Breast epithelium (tissue), 3 donors: ENCODE data around the gene TTLL12.

Source experiments
- POLR2A ChIP-seq: fragments of 450-650 bp; IDR thresholded peaks from one replicate; pipeline ENCODE4 v1.6.1; 2016; ENCODE audit warnings: antibody characterized with exemption, mild to moderate bottlenecking, moderate library complexity
- POLR2AphosphoS5 ChIP-seq, 3 donors: sonication (generic); formaldehyde crosslinking; IDR thresholded peaks; one replicate each; pipeline ENCODE4 v1.6.1; 2017; ENCODE audit warnings: antibody characterized with exemption in 3 of 3
- TF ChIP-seq, protein P1 (sequence below), 3 donors: fragments of 450-650 bp; IDR thresholded peaks; one replicate each; pipeline ENCODE4 v1.5.1; 2016 to 2017; ENCODE audit warnings: antibody characterized with exemption in 3 of 3, mild to moderate bottlenecking in 3 of 3, moderate library complexity in 3 of 3

- TF ChIP-seq, protein P1, sequence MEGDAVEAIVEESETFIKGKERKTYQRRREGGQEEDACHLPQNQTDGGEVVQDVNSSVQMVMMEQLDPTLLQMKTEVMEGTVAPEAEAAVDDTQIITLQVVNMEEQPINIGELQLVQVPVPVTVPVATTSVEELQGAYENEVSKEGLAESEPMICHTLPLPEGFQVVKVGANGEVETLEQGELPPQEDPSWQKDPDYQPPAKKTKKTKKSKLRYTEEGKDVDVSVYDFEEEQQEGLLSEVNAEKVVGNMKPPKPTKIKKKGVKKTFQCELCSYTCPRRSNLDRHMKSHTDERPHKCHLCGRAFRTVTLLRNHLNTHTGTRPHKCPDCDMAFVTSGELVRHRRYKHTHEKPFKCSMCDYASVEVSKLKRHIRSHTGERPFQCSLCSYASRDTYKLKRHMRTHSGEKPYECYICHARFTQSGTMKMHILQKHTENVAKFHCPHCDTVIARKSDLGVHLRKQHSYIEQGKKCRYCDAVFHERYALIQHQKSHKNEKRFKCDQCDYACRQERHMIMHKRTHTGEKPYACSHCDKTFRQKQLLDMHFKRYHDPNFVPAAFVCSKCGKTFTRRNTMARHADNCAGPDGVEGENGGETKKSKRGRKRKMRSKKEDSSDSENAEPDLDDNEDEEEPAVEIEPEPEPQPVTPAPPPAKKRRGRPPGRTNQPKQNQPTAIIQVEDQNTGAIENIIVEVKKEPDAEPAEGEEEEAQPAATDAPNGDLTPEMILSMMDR (IDR thresholded peaks at IDR 0.05), result no peak
- no peak for TF ChIP-seq POLR2A
- no peak for TF ChIP-seq POLR2AphosphoS5 (IDR thresholded peaks at IDR 0.05)
Measured at GRCh38 chr22:43209971-43210370, 23.0 kb upstream of the TTLL12 start.
